Embryonic facial prominence (tissue), 1 donor: ENCODE results near the gene SLFN12.
"Not testable (repeated sequence)": the region's sequence is repeated elsewhere in the genome, so short reads cannot be mapped to it uniquely, and the experiment has no call there.

ENCODE experiments used
- DNase-seq: peaks from one replicate; pipeline ENCODE4 v3.0.0-alpha.2; 2016; ENCODE audit errors: extremely low spot score

The SLFN12 gene

GRCh38 chr17:35414247-35414646 lies 18.1 kb downstream of the SLFN12 start:
- no peak for DNase-seq

GRCh38 chr17:35407531-35407930 lies 24.8 kb downstream of the SLFN12 start:
- DNase-seq: no peak

GRCh38 chr17:35406568-35406967 lies 25.7 kb downstream of the SLFN12 start:
- no peak for DNase-seq

GRCh38 chr17:35404360-35404759 lies 27.9 kb downstream of the SLFN12 start:
- DNase-seq: no peak

GRCh38 chr17:35393783-35394182 lies 38.5 kb downstream of the SLFN12 start:
- not testable (repeated sequence) for DNase-seq

- DNase-seq: no peak
Observed at GRCh38 chr17:35390663-35391062, 41.6 kb downstream of the SLFN12 start.

- DNase-seq: no peak
Observed at GRCh38 chr17:35390156-35390555, 42.1 kb downstream of the SLFN12 start.

- DNase-seq: no peak
Observed at GRCh38 chr17:35387496-35387895, 44.8 kb downstream of the SLFN12 start.

- DNase-seq: no peak
Observed at GRCh38 chr17:35377706-35378105, 54.6 kb downstream of the SLFN12 start.

- DNase-seq: no peak
Observed at GRCh38 chr17:35377068-35377467, 55.2 kb downstream of the SLFN12 start.

GRCh38 chr17:35376245-35376644 lies 56.1 kb downstream of the SLFN12 start:
- DNase-seq: no peak

GRCh38 chr17:35374766-35375344 lies 57.4 kb downstream of the SLFN12 start:
- DNase-seq: no peak

GRCh38 chr17:35373984-35374765 lies 58.1 kb downstream of the SLFN12 start:
- DNase-seq: no peak

- DNase-seq: peak; percentile 20
Observed at GRCh38 chr17:35373534-35373983, 58.7 kb downstream of the SLFN12 start, which contains the start of gene SLFN11. Gene SLFN11, minus strand, starts transcription at chr17:35373621. Its CDS starts 9,814 bp downstream, at chr17:35363807.

GRCh38 chr17:35372846-35373533 lies 59.3 kb downstream of the SLFN12 start:
- no peak for DNase-seq

- no peak for DNase-seq
Observed at GRCh38 chr17:35371934-35372333, 60.4 kb downstream of the SLFN12 start.

GRCh38 chr17:35368081-35368830 lies 64.0 kb downstream of the SLFN12 start:
- DNase-seq: no peak

GRCh38 chr17:35361027-35361426 lies 71.3 kb downstream of the SLFN12 start:
- DNase-seq: no peak
